GM18505 (cell line): Measurements from ENCODE around the gene PAX9.
A peak's percentile ranks its signal among the peaks of the same experiment; 100 is the strongest.

Experiments used
- ATAC-seq: cut with Tn5 transposase; IDR thresholded peaks from one replicate; pipeline ENCODE4 v1.9.1; 2021; ENCODE audit not compliant: unreplicated experiment
- POLR2A ChIP-seq: IDR thresholded peaks from 4 replicates; pipeline ENCODE4 v1.6.1; 2011; ENCODE audit warnings: borderline replicate concordance; ENCODE audit not compliant: insufficient read depth, insufficient read length; ENCODE audit errors: extremely low read depth

Gene PAX9

DNA sequence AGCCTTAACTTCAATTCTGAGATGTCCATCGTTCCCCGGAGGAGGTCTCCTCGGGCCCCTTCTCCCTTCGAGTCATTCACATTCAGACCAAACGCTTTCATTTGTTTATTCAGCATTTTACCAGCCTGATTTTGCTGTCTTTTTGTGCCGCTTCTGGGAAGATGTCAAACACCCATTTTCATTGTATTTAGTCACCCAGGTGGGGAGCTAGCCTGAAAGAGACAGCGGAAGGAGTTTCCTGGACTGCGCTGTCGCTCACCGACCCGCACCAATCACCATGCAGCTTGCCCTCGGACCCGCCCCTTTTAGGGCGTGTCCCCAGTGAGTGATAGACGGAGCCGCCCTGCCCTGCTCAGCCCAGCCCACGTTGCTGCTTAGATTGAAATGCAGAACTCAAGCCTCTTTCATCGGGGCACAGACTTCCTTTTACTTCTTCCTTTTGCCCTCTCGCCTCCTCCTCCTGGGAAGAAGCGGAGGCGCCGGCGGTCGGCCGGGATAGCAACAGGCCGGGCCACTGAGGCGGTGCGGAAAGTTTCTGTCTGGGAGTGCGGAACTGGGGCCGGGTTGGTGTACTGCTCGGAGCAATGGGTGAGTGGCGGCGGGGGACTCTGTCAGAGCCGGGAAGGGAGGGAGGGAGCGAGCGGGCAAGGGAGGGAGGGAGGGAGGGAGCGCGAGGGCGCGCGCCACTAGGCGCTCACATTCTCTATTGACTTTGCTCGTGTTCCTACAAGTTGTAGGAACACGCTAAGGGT is at the start of gene PAX9:
TSS of gene PAX9 (plus strand) at position 355 of the 752 bp plus-strand sequence. CDS start at position 585, 230 bp downstream.
- no peak for TF ChIP-seq POLR2A
- ATAC-seq, result peak; percentile 91

DNA sequence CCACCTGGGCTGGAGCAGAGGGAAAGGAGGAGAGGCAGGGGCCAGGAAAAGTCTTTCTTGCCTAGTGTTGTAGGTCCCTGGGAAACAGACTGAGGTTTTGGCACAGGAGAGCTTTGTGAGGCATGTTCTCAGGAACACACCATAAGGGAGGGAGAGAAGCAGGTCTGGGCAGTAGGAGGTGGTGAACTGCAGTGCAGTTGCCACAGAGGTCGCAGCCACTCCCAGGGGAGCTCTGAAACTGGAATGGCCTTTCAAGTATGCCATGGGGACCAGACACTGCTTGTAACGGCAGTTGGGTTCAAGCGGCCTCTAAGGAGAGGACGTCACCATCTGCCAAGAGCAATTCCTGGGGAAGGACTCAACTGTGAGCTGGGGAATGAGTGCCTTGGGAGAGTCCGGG is 43.8 kb upstream of the PAX9 start:
- no peak for ATAC-seq
- no peak for TF ChIP-seq POLR2A

DNA sequence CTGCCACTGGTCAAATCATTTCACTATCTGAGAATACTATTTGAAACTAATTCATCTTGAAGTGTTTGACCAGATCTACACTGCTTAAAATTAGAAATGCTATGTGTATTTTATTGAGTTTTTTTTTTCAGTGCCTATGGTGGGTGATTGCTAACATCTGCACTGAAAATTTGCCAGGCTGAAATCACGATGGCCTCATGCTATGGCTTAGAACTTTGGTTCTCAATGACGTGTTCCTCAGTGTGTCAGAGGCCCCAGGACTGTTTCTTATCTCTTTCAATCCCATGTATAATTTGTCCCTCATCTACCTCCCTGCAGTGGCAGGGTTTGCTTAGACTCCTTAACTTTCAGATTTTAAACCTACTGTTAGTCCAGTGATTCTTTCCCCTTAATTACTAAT is 43.0 kb upstream of the PAX9 start:
- no peak for ATAC-seq
- no peak for TF ChIP-seq POLR2A

DNA sequence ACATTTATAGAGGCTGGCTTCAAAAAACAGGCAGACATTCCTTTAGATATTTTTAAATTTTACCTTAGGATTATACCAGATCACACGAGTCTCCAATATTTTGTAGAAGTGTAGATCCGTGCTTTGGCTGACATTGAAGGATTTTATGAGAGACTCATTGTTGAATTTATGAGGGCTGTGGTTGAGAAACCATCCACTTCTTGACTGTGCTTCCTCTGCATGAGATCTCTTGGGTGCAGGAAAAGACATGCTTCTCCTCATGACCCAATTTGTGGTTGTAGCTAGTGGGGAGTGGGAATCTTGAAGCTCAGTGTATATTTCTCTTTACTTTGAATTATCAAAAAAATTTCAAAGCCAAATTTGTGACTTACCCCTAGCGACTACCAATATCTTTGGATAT is 42.5 kb upstream of the PAX9 start:
- no peak for ATAC-seq
- TF ChIP-seq POLR2A, result no peak

DNA sequence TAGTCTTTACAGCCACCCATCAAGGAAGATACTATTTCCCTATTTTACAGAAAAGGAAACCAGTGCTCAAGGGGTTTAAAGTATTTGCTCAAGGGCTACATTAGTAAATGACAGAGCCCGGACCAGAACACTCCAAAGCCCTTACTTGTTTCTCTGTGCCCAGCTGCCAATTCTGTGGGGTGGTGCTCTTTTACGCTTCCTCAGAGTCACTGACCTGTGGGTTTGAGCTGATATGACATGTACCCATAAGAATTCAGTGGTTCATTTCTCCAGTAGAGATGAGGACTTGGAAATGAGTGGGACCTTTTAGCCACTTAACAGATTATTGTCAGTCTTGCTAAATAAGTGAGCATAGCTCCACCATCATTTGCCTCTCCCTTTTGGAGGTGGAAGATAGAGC is 41.8 kb upstream of the PAX9 start:
- TF ChIP-seq POLR2A, result no peak
- no peak for ATAC-seq

DNA sequence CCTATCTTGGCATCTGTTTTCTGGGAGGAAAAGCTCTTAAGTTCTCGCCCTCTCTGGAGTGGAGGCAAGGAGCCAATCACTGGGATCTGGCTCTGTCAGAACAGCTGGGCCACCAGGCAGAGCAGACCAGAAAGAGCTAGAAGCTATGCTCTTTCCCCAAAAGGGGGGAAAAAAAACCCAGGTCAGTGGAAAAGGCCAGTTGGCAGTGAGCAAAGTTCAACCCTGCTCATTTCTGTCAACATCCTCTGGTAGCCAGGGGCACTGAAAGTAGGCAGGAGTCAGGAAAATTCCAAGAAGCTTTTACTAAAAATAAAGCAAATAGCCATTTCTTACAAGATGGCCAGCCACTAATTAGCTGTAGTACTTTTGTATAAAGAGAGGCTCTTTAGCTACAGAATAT is 36.6 kb upstream of the PAX9 start:
- ATAC-seq, result no peak
- TF ChIP-seq POLR2A, result no peak

DNA sequence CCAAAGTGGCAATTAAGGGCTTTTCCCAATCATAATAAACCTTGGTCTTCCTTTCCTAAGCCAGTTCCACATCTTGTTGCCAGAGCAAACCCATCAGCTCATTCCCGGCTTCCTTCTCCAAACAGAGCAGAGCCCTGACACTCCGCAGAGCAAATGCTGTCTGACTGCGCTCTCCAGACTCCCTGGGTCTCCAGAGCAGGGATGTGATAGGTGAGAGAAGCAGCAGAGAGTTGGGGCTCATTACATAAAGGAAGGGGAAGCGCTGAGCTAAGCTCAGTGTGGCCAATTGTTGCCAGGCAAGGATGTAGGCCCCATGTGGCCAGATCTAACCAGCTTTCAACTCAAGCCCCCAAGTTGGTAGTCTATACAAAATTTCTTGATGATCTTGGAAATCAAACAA is 36.2 kb upstream of the PAX9 start:
- no peak for ATAC-seq
- no peak for TF ChIP-seq POLR2A

DNA sequence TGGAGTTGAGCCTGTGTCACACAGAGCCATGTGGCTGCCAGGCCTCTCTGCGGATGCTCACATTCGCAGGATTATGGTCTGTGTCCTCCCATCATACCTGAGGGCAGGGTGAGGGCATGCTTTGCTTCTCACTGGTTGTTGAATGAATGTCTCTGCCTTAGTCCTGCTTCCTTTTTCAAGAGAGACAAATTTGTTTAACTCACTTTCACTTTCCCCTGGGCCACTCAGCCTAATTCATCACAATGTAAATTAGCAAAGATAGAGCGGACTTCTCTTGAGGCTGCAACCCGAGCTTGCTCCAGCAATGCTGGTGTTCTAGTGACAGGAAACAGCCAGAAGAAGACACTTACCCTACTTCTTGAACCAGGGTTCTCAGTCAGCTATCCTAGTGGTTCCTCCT is 35.5 kb upstream of the PAX9 start:
- TF ChIP-seq POLR2A, result no peak
- peak; percentile 85 for ATAC-seq

DNA sequence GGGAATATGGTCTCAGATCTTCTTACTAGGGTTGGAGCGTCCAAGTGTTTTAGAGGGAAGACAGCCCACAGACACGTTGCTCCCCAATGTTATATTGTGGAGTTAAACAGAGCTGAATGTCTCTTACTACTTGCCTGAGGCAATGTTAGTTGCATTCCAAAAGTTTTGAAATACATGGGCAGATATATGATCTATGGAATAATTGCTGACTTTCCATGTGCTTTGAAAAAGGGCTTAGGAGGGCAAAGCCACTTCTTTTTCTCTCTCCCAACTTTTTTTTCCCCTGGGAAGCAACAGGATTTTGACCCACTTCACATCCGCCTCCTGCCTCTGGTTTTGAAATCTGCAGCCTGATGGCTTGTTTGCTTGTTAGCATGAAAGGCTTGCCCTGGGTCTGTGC is 33.7 kb upstream of the PAX9 start:
- no peak for ATAC-seq
- no peak for TF ChIP-seq POLR2A

DNA sequence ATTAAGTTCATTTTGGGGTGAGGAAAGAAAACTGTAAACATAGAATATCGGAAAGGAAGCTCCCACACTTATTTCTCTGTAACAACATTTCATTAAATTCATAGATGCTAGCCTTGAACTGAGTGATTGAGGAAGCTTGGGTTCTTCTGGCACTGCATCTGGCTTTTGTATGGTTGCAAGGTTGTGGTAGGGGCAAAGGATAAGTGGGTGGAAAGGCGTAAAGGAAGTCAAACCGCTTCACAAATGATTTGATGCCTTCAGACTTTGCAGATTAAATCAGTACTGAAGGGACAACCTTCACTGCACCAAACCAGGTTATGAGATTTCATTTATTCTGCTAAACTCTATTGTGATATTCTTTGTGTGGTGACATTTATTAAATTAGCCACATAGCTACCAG is 28.1 kb upstream of the PAX9 start:
- no peak for TF ChIP-seq POLR2A
- ATAC-seq, result no peak

DNA sequence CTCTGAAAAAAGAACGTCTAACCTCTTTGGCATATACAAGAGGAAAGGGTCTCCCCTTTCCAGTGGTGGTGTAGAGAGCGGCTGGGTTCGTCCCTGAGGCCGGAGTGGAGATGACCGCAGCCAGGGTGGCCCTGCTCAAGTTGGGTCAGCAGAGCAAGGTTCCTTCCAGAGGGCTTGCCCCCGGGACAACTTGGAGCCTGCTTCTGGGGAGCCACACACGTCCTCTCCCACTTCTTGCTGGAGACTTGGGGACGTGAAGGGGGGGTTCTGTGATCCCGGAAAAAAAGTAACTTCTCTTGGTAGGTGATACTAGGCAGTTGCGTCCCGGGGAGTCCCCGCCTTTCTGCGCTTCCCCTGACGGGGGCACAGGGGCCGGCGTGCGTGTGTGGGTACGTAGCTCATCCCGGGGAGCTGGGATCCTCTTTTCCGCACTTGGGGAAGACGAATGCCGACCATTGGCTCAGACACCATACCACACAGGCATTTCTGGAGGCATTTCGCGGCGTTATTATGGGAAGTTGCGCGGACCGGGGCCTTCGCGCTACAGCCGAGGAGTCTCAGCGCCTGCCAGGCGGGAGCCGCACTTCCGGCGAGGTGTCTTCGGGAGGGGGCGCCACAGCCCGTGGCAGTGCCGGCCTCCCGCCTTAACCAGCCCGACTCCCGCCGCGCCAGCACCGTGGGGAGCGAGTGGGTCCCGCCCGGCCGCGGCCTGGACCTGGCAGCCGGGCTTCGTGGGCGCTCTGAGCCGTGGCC is 14.8 kb upstream of the PAX9 start:
- no peak for TF ChIP-seq POLR2A
- ATAC-seq, result no peak

DNA sequence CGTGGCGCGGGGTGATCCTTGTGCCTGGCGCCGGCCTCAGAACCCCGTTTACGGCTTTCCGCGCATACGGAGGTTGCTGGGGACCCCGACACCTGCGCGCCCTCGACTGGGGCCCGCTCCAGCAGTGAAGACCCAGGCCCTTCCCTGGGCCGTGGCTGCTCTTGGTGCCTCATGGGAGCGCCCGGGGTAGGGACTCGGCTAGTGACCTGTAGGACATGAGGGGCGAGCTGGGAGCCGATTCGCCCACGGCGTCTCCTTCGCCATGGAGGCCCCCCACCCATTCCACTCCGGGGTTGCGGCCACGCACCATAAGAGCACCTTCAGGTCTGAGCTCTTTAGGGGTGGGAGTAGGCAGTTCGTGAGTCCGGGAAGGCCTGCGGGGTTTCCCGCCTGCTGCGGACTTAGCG is 14.2 kb upstream of the PAX9 start:
- no peak for TF ChIP-seq POLR2A
- no peak for ATAC-seq

DNA sequence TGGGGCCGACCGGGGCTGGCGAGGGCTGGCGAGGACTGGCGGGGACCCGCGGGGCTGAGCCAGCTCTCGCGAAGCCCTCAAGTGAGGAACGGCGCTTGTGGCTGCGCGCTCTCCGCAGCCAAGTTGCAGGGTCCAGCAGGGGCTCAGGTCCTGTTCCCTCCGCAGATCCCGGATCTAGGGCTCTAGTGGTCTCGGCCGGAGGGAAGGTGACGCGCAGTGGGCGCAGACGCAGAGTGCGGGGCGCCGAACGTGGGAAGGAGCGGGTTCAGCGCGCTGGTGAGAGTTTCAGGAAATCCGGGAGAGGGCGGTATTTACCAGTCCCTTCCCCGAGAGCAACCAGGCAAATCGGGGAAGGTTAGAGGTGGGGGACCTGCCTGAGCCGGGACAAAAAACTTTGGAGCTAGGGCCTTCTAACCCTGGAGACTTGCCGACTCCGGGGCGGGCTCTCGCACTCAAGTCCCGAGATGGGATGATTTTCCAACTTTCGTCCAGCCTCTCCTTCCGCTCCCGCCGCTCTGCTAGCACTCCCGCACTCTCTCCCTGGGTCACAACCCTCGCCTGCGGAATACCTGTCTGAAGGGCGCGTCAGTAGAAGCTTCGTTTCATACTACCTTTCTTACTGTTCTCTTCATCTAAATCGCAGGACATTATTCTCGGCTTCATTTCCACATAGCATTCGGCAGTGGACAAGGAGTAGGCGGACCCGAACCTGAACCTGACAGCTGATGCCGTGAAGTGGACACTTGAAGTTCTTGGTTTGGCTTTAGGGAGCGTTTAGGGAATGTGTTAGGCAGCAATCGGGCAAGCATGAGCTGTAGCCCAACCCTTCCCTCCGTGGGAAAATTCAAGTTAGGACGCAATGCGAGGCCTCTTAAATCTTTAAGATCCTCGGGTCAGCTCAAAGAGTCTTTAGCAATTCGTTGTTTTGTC is 13.6 kb upstream of the PAX9 start:
- no peak for TF ChIP-seq POLR2A

More for the DNA sequence above, 13.6 kb upstream of the PAX9 start:
- ATAC-seq, result no peak
